Muscle layer of colon (tissue), 2 donors: ENCODE results near the gene RHOT1.

Experiments used
- H3K27ac ChIP-seq: one replicate; pipeline ENCODE4 v1.7.0; 2013; ENCODE audit warnings: low read depth, mild to moderate bottlenecking, low read length, moderate library complexity
- H3K27me3 ChIP-seq, 2 donors: one replicate each; pipeline ENCODE4 v1.7.0; 2013; ENCODE audit warnings: low read length in 2 of 2, mild to moderate bottlenecking in 2 of 2; ENCODE audit not compliant: insufficient read depth in 2 of 2, control insufficient read depth in 1 of 2
- H3K36me3 ChIP-seq: one replicate; pipeline ENCODE4 v1.7.0; 2013; ENCODE audit warnings: mild to moderate bottlenecking, low read length; ENCODE audit not compliant: insufficient read depth
- H3K4me1 ChIP-seq: one replicate; pipeline ENCODE4 v1.7.0; 2013; ENCODE audit warnings: mild to moderate bottlenecking, low read length; ENCODE audit not compliant: insufficient read depth
- H3K4me3 ChIP-seq, 2 donors: one replicate each; pipeline ENCODE4 v1.7.0; 2013; ENCODE audit warnings: low read length in 2 of 2, low read depth in 1 of 2, mild to moderate bottlenecking in 1 of 2, moderate library complexity in 1 of 2
- H3K9ac ChIP-seq: one replicate; pipeline ENCODE4 v1.7.0; 2013; ENCODE audit warnings: low read length
- H3K9me3 ChIP-seq: one replicate; pipeline ENCODE4 v1.7.0; 2013; ENCODE audit warnings: mild to moderate bottlenecking, low read length
- donor health status: abdominal sarcoma.
- donor health status: Adenocarcinoma of cecum.

Gene RHOT1

GRCh38 chr17:32239456-32239855 is 97.2 kb downstream of the RHOT1 start:
- no peaks in the 10 kb centered on the region for H3K4me1 ChIP-seq
- no peak overlapping the region for H3K27ac ChIP-seq
- no peaks in the 10 kb centered on the region for H3K36me3 ChIP-seq
- H3K27me3 ChIP-seq = no peaks in the 10 kb centered on the region
- no peak overlapping the region for H3K9ac ChIP-seq
- H3K4me3 ChIP-seq = no peak overlapping the region
- no peaks in the 10 kb centered on the region for H3K9me3 ChIP-seq

DNA sequence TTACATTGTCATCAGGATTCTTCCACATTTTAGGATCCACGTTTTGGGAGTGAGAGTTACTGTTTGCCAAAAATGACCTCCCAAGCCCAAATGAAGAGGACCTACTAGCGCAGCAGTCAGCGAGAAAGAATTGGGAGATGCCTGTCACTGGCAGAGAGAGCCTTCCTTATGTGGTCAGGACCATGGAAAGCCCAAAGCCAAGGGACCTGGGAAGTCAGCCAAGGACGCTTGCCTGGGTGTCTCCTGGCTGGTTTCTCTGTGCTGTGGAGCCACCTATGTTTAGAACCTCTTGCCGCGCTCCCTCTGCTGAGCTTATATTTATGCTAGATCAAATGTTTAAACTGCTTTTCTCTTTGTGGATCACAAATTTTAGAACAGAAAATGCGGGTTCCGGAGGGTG is 98.4 kb downstream of the RHOT1 start:
- Histone ChIP-seq H3K4me1 (no peaks in the 10 kb centered on the region), H3K27me3 (no peaks in the 10 kb centered on the region), H3K9me3 (no peaks in the 10 kb centered on the region), H3K27ac (no peak overlapping the region), H3K36me3 (no peaks in the 10 kb centered on the region), H3K4me3 (no peak overlapping the region), H3K9ac (no peak overlapping the region)

- H3K9ac ChIP-seq = no peak overlapping the region
Measured at GRCh38 chr17:32241640-32242039, 99.3 kb downstream of the RHOT1 start.

DNA sequence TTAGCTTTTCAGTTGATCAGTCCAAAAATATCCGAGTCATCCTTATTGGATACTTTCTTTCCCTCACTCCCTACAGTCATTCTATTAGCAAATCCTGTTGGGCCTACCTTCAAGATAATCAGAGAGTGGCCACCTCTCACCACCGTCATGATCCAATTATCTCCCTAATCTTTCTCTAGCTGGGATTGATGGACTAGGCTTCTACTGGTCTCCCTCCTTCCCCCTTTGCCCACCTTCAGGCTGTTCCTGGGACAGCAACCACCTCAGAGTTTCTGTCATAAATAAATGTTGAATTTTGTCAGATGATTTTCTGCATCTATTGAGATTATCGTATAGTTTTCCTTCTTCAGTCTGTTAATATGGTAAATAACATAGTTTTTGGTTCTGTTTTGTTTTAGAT is 107.2 kb downstream of the RHOT1 start:
- Histone ChIP-seq H3K27me3 (no peaks in the 10 kb centered on the region), H3K27ac (no peak overlapping the region), H3K9me3 (no peaks in the 10 kb centered on the region), H3K9ac (no peak overlapping the region), H3K36me3 (no peaks in the 10 kb centered on the region), H3K4me1 (no peaks in the 10 kb centered on the region), H3K4me3 (no peak overlapping the region)

More at GRCh38 chr17:32241640-32242039, 99.3 kb downstream of the RHOT1 start:
- Histone ChIP-seq H3K27ac (no peak overlapping the region), H3K4me1 (no peaks in the 10 kb centered on the region), H3K36me3 (no peaks in the 10 kb centered on the region), H3K27me3 (no peaks in the 10 kb centered on the region), H3K9me3 (no peaks in the 10 kb centered on the region), H3K4me3 (no peak overlapping the region)

- Histone ChIP-seq H3K27ac (no peak overlapping the region), H3K4me1 (no peaks in the 10 kb centered on the region), H3K4me3 (no peak overlapping the region), H3K9ac (no peak overlapping the region), H3K9me3 (no peaks in the 10 kb centered on the region), H3K27me3 (no peaks in the 10 kb centered on the region), H3K36me3 (no peaks in the 10 kb centered on the region)
Measured at GRCh38 chr17:32253117-32253611, 110.9 kb downstream of the RHOT1 start.

- Histone ChIP-seq H3K27me3 (no peaks in the 10 kb centered on the region), H3K4me3 (no peak overlapping the region), H3K27ac (no peak overlapping the region), H3K4me1 (no peaks in the 10 kb centered on the region), H3K36me3 (no peaks in the 10 kb centered on the region), H3K9ac (no peak overlapping the region), H3K9me3 (no peaks in the 10 kb centered on the region)
Measured at GRCh38 chr17:32256012-32256700, 113.9 kb downstream of the RHOT1 start.

DNA sequence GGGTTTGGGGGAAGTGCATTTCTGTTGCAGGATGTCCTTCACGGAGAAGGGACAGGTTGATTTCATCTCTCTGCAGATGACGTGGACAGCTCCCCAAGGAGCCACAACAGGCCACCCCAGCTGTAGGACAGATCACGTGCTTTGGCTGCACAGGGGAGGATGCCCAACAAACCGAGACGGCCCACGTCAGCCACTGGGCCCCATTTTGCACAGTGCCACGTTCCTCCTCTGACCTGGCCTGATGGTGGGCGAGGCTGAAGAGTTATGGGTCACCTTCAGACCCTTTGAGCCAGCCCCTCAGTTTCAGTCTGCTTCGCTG is 114.4 kb downstream of the RHOT1 start:
- H3K4me3 ChIP-seq = no peak overlapping the region
- no peak overlapping the region for H3K9ac ChIP-seq
- H3K4me1 ChIP-seq = no peaks in the 10 kb centered on the region

GRCh38 chr17:32258383-32259140 is 116.3 kb downstream of the RHOT1 start:
- Histone ChIP-seq H3K27me3 (no peaks in the 10 kb centered on the region), H3K4me1 (no peaks in the 10 kb centered on the region), H3K27ac (no peak overlapping the region), H3K4me3 (no peak overlapping the region), H3K9me3 (no peaks in the 10 kb centered on the region), H3K9ac (no peak overlapping the region), H3K36me3 (no peaks in the 10 kb centered on the region)

More for the DNA sequence above, 114.4 kb downstream of the RHOT1 start:
- Histone ChIP-seq H3K36me3 (no peaks in the 10 kb centered on the region), H3K9me3 (no peaks in the 10 kb centered on the region), H3K27me3 (no peaks in the 10 kb centered on the region), H3K27ac (no peak overlapping the region)

DNA sequence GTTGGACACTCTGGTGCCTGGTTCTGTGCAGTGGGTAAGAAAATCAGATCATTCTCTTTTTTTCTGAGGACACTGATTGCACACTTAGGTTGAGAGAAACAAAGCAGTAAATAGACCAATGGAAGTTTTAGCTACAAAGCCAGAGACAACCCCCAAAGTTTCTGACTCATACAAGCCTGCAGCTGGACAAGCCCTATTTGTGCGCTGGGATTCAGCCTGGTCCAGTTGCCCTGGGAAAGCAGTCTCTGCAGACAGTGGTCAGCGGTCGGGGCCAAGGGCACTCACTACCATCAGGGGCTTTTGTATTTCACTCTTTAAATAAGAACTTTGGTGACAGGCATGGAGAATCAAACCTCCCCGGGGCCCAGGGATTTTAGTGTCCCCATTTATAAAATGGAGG is 117.3 kb downstream of the RHOT1 start:
- Histone ChIP-seq H3K9ac (no peak overlapping the region), H3K4me1 (peaks cover 6% of the 10 kb centered on the region), H3K36me3 (no peaks in the 10 kb centered on the region), H3K27ac (no peak overlapping the region), H3K27me3 (no peaks in the 10 kb centered on the region), H3K9me3 (no peaks in the 10 kb centered on the region), H3K4me3 (no peak overlapping the region)

DNA sequence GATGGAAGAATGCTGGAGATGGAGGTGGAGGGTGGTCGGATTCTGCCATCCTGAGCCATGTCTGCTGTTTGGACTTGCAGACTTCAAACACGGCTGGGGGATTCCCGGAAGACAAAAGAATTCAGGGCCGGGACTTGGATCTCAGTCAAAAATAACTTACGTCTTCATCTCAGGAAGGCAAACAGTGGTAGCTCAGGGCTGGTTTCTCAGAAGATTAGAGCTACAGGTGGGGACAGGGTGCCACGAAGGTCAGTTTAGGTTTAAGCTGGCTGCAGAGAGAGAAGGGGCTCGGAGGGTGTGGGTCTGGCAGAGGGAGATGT is 119.1 kb downstream of the RHOT1 start:
- Histone ChIP-seq H3K27ac (no peak overlapping the region), H3K27me3 (peaks cover 0 to 2% of the 10 kb centered on the region in 2 donors)

GRCh38 chr17:32261936-32262510 is 119.7 kb downstream of the RHOT1 start:
- H3K9ac ChIP-seq = no peak overlapping the region
- no peak overlapping the region for H3K27ac ChIP-seq
- H3K4me1 ChIP-seq = peaks cover 17% of the 10 kb centered on the region
- peaks cover 0 to 9% of the 10 kb centered on the region in 2 donors for H3K27me3 ChIP-seq
- no peak overlapping the region for H3K4me3 ChIP-seq
- no peaks in the 10 kb centered on the region for H3K9me3 ChIP-seq
- H3K36me3 ChIP-seq = no peaks in the 10 kb centered on the region

More for the DNA sequence above, 119.1 kb downstream of the RHOT1 start:
- Histone ChIP-seq H3K9me3 (no peaks in the 10 kb centered on the region), H3K4me3 (no peak overlapping the region), H3K4me1 (peaks cover 14% of the 10 kb centered on the region), H3K36me3 (no peaks in the 10 kb centered on the region), H3K9ac (no peak overlapping the region)
